Measurements from ENCODE around the gene NHEJ1. TPM values are rescaled to one million over a fixed set of nuclear protein-coding genes. Genes with fewer than 3 reads are reported as not detected.
A peak's percentile ranks its signal among the peaks of the same experiment; 100 is the strongest.

NHEJ1 gene
- total and polyA plus RNA-seq, 4 donors, result 8.4 to 21.1 (median 12.5) TPM

GRCh38 chr2:219106251-219106650, 54.4 kb downstream of the NHEJ1 start:
- 94 to 96% methylated on average over 3 of the region's 3 CpGs for WGBS, 2 donors
- Histone ChIP-seq H3K27ac (ENCODE audit: low read depth in 1 of 2, low read length in 1 of 2) (no peak overlapping the region), H3K9ac (ENCODE audit: insufficient read depth in 1 of 2, low read length in 2 of 2) (no peak overlapping the region), H3K36me3 (ENCODE audit: control insufficient read depth in 4 of 4, insufficient read depth in 4 of 4, low read length in 4 of 4) (peaks cover 0 to 1% (median 0%) of the 10 kb centered on the region in 4 donors), H3K4me1 (ENCODE audit: control insufficient read depth in 5 of 5, insufficient read depth in 5 of 5, low read length in 5 of 5) (peaks cover 0 to 18% (median 3%) of the 10 kb centered on the region in 5 donors), H3K4me3 (no peak overlapping the region), H3K27me3 (ENCODE audit: control insufficient read depth in 3 of 3, insufficient read depth in 3 of 3, low read length in 2 of 3) (no peaks in the 10 kb centered on the region), H3K9me3 (ENCODE audit: control insufficient read depth in 4 of 4, insufficient read depth in 3 of 4, low read length in 3 of 4) (no peaks in the 10 kb centered on the region)
- TF ChIP-seq, protein P1, sequence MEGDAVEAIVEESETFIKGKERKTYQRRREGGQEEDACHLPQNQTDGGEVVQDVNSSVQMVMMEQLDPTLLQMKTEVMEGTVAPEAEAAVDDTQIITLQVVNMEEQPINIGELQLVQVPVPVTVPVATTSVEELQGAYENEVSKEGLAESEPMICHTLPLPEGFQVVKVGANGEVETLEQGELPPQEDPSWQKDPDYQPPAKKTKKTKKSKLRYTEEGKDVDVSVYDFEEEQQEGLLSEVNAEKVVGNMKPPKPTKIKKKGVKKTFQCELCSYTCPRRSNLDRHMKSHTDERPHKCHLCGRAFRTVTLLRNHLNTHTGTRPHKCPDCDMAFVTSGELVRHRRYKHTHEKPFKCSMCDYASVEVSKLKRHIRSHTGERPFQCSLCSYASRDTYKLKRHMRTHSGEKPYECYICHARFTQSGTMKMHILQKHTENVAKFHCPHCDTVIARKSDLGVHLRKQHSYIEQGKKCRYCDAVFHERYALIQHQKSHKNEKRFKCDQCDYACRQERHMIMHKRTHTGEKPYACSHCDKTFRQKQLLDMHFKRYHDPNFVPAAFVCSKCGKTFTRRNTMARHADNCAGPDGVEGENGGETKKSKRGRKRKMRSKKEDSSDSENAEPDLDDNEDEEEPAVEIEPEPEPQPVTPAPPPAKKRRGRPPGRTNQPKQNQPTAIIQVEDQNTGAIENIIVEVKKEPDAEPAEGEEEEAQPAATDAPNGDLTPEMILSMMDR (IDR thresholded peaks at IDR 0.05; ENCODE audit: control extremely low read depth, extremely low read depth), result no peak
- ATAC-seq (ENCODE audit: insufficient read depth, low FRiP score) (no peak), DNase-seq (no peak)

GRCh38 chr2:219104107-219105035, 56.2 kb downstream of the NHEJ1 start:
- TF ChIP-seq, protein P1 (IDR thresholded peaks at IDR 0.05; ENCODE audit: control extremely low read depth, extremely low read depth), result peak; percentile 43
- Histone ChIP-seq H3K4me1 (ENCODE audit: control insufficient read depth in 5 of 5, insufficient read depth in 5 of 5, low read length in 5 of 5) (peaks cover 0 to 18% (median 2%) of the 10 kb centered on the region in 5 donors), H3K27me3 (ENCODE audit: control insufficient read depth in 3 of 3, insufficient read depth in 3 of 3, low read length in 2 of 3) (no peaks in the 10 kb centered on the region), H3K9ac (ENCODE audit: insufficient read depth in 1 of 2, low read length in 2 of 2) (no peak overlapping the region), H3K27ac (ENCODE audit: low read depth in 1 of 2, low read length in 1 of 2) (no peak overlapping the region), H3K36me3 (ENCODE audit: control insufficient read depth in 4 of 4, insufficient read depth in 4 of 4, low read length in 4 of 4) (peaks cover 0 to 1% (median 0%) of the 10 kb centered on the region in 4 donors), H3K4me3 (no peak overlapping the region), H3K9me3 (ENCODE audit: control insufficient read depth in 4 of 4, insufficient read depth in 3 of 4, low read length in 3 of 4) (no peaks in the 10 kb centered on the region)
- no peak for DNase-seq
- 79 to 88% methylated on average over 4 of the region's 4 CpGs for WGBS, 2 donors
- no peak for ATAC-seq (ENCODE audit: insufficient read depth, low FRiP score)

- no peak for ATAC-seq (ENCODE audit: insufficient read depth, low FRiP score)
- no peak for DNase-seq
- no peak overlapping the region for H3K9ac ChIP-seq (ENCODE audit: insufficient read depth in 1 of 2, low read length in 2 of 2)
- H3K4me1 ChIP-seq (ENCODE audit: control insufficient read depth in 5 of 5, insufficient read depth in 5 of 5, low read length in 5 of 5), result peaks cover 0 to 3% (median 0%) of the 10 kb centered on the region in 5 donors
- no peaks in the 10 kb centered on the region for H3K27me3 ChIP-seq (ENCODE audit: control insufficient read depth in 3 of 3, insufficient read depth in 3 of 3, low read length in 2 of 3)
- no peaks in the 10 kb centered on the region for H3K9me3 ChIP-seq (ENCODE audit: control insufficient read depth in 4 of 4, insufficient read depth in 3 of 4, low read length in 3 of 4)
- no peak overlapping the region for H3K27ac ChIP-seq (ENCODE audit: low read depth in 1 of 2, low read length in 1 of 2)
- TF ChIP-seq, protein P1 (IDR thresholded peaks at IDR 0.05; ENCODE audit: control extremely low read depth, extremely low read depth), result no peak
- no peak overlapping the region for H3K4me3 ChIP-seq
- WGBS, 2 donors, result 85 to 91% methylated on average over 1 of the region's 1 CpG
- peaks cover 0 to 4% (median under 1%) of the 10 kb centered on the region in 4 donors for H3K36me3 ChIP-seq (ENCODE audit: control insufficient read depth in 4 of 4, insufficient read depth in 4 of 4, low read length in 4 of 4)
Measured at GRCh38 chr2:219099329-219099728, 61.3 kb downstream of the NHEJ1 start.

Measured in lung (tissue), 12 donors.